Fibroblast of mammary gland (primary cell): ENCODE results near the gene DLK1.

Experiments used
- DNase-seq: peaks from one replicate; pipeline ENCODE4 v3.0.0-alpha.2; 2010; ENCODE audit warnings: low read depth
- H3K4me3 ChIP-seq: 2 replicates; pipeline ENCODE4 v1.5.1; 2011; ENCODE audit warnings: low read depth, mild to moderate bottlenecking, low read length, moderate library complexity; ENCODE audit not compliant: control insufficient read depth
- TF ChIP-seq, protein P1 (sequence below): conservative IDR thresholded peaks from 2 replicates; pipeline ENCODE4 v1.5.1; 2011; ENCODE audit warnings: low read depth, low read length, inconsistent platforms; ENCODE audit not compliant: control insufficient read depth, insufficient read depth

Gene DLK1

DNA sequence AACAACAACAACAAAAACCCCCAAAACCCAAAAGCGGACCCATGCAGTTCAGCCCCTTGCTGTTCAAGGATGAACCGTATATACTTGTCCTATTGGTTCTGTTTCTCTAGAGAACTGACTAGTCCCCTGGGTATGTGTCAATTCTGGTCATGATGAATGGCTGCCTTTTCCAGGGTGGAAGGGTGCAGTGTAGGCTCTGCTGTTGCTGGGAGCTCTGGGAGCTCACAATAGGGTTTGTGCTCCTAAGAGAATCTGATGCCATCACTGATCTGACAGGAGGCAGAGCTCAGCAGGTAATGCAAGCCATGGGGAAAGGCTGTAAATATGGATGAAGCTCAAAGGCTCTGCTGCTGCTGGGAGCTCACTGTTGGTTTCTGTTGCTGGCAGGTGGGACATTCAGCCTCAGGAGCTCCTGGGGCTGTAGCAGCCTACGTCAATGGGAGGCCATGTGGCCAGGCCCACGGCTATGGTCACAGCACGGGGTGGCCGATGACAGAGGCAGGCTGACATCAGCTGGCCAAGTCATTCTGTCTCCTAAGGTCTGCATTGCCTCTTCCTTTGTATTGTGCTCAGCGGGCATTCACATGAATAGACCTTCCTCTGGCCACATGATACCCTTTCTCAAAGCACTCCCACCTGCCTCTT lies 37.9 kb downstream of the DLK1 start:
- H3K4me3 ChIP-seq: no peak overlapping the region
- TF ChIP-seq, protein P1, sequence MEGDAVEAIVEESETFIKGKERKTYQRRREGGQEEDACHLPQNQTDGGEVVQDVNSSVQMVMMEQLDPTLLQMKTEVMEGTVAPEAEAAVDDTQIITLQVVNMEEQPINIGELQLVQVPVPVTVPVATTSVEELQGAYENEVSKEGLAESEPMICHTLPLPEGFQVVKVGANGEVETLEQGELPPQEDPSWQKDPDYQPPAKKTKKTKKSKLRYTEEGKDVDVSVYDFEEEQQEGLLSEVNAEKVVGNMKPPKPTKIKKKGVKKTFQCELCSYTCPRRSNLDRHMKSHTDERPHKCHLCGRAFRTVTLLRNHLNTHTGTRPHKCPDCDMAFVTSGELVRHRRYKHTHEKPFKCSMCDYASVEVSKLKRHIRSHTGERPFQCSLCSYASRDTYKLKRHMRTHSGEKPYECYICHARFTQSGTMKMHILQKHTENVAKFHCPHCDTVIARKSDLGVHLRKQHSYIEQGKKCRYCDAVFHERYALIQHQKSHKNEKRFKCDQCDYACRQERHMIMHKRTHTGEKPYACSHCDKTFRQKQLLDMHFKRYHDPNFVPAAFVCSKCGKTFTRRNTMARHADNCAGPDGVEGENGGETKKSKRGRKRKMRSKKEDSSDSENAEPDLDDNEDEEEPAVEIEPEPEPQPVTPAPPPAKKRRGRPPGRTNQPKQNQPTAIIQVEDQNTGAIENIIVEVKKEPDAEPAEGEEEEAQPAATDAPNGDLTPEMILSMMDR: no peak
- no peak for DNase-seq

DNA sequence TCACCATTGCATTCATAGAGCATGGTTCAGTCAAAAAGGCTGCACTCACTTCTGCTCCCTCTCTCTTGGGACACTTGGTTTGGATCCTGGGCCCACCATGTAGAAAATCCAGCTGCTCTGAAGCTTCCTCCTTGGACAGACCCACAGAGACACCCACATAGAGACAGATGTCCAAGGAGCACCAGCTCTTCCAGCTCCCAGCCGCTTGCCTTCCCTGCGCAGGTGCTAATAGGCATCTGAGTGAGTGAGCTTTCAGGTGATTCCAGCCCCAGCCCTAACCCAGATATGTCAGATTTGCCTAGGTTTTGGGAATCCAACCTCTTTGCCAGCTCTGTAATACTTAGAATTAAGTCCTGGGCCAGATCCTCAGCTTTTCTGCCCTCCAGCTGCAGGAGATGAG lies 38.6 kb downstream of the DLK1 start:
- TF ChIP-seq, protein P1: no peak
- no peak for DNase-seq
- H3K4me3 ChIP-seq: no peak overlapping the region

DNA sequence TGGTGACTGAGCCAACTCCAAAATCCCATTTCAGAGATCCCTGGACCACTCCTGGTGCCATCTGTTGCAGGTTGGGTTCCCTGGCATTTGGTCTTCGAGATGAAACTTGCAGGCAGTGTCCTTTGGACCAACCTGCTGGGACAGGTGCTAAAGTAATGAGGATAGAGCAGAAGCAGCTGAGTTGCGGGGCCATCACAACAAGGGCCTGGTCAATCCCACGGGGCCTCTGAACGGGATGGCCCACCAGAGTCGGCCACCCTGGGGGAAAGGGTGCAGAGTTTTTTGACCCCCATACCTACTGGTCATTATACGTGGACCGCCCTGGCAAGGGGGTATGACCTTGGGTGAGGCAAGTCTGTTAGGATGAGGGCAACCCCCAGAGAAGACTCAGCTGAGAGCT lies 39.3 kb downstream of the DLK1 start:
- DNase-seq: no peak
- H3K4me3 ChIP-seq: no peak overlapping the region
- TF ChIP-seq, protein P1: no peak

DNA sequence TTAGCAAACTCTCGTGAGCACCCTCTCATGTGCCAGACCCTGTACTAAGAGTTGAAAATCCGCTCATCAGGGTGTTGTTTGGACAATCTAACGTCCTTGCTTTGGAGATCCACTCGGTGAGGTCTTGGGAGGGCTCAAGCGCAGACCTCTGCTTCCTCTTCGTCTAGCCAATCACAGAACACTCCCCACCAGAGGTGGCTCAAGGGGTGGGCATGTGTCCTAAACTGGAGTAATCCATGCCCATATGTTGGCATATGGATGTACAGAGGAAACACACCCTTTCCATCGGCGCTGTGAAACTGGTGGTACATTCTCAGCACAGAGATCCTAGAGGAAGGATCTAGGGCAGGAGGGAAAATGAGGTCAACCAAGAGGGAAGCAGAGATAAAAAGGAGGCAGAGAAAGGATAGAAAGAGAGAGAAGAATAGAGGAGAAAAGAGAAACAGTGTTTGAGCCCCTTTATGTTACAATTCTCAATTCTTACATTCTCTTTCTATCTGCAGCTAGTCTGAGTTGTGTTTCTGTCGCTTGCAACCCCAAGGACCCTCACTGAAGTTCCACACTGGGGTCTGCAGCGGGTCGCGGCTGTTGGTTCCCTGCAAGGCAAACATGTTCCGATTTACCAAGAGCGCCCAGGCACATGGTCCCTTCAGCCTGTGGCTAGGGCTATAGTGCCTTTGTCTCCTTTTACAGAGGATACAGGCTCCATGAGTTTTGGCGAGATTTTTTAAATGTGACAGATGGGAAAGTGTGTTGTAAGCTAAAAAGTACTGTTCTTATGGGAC lies 40.5 kb downstream of the DLK1 start:
- TF ChIP-seq, protein P1: no peak
- no peak overlapping the region for H3K4me3 ChIP-seq
- DNase-seq: no peak

DNA sequence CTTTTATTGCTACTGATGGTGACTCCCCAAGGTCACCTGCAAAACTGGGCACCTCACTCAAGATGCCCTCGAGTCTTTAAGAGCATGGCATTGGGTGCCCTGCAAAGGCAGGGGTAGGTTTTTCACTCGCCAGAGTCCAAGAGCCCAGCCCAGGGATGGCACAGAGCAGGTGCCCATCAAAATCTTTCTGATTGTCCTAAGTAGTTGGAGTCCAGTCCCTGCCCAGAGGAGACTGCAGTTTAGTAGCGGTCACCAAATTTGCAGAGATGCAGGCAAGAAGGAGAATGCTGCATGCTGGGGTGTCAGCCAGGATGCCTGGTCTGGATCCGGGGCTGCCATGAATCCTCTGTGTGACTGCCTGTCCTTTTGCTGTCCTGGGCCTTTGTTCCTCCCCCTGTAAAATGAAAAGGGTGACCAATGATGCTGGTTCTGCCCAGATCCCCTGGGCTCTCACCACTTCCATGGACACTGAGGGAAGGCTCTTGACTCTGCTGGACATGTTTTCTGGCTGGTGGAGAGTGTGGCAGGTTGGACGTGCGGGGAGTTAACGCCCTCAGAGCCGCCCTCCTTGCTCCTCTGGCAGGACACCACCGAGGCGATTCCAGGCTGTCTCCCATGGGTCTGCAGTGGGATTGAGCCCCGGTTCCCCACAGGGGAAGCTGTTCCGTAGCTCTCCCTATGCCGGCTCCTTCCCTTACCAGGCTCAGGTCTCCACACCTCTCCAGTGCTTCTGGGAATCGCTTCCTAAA lies 41.3 kb downstream of the DLK1 start:
- H3K4me3 ChIP-seq: no peak overlapping the region
- DNase-seq: no peak
- TF ChIP-seq, protein P1: no peak

GRCh38 chr14:100769035-100769939 lies 42.6 kb downstream of the DLK1 start:
- no peak for DNase-seq
- TF ChIP-seq, protein P1: no peak
- H3K4me3 ChIP-seq: no peak overlapping the region
